Suppressor macrophage treated with lipopolysaccharide for 1 hour (primary cell): Measurements from ENCODE around the gene IL4I1.
A peak's percentile ranks its signal among the peaks of the same experiment; 100 is the strongest.

ENCODE experiments used
- DNase-seq, 3 donors: peaks; one replicate each; pipeline ENCODE4 v3.0.0-alpha.2; 2020 to 2022

Gene IL4I1

GRCh38 chr19:49862391-49863253 is 34.1 kb downstream of the IL4I1 start:
- peak in 1 of 3 donors; percentile 52 for DNase-seq

- no peak for DNase-seq
Measured at GRCh38 chr19:49861541-49862378, 34.9 kb downstream of the IL4I1 start.

- DNase-seq: no peak
Measured at GRCh38 chr19:49861107-49861506, 35.6 kb downstream of the IL4I1 start.

DNA sequence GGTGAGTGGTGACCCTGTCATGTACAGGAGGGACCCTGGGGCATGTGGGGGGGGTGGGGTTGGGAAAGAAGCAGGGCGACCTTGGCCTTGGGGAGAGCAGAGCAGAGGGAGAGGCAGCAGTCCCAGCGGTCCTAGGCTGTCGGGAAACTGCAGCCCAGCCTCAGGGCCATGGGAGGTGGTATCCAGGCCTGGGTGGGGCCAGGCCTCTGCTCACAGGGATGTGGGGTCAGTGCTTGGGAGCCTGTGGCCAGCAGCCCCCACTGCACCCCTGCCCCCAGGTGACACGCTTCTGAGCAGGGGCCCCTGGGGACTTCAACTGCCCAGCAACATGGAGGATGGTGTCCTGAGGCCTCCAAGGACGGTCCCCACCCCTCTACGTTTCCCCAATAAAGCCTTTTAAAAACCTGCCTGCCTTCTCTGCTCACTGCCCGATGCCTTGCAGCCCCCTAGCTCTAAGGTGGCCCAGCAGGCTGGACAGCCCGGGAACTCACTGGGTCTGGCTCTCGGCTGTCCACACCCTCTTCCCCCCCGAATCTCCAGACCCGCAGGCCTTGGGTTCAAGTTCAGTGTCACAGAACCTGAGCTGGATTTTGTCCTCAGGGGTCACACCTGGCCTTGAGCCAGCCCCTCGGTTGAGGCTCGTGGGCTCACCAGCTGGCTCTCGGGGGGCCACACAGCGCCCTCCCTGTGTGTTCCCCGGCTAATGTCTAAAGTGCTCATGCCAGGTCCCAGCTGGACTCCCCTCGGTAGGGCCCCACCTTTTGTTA is 36.2 kb downstream of the IL4I1 start:
- DNase-seq: no peak

DNA sequence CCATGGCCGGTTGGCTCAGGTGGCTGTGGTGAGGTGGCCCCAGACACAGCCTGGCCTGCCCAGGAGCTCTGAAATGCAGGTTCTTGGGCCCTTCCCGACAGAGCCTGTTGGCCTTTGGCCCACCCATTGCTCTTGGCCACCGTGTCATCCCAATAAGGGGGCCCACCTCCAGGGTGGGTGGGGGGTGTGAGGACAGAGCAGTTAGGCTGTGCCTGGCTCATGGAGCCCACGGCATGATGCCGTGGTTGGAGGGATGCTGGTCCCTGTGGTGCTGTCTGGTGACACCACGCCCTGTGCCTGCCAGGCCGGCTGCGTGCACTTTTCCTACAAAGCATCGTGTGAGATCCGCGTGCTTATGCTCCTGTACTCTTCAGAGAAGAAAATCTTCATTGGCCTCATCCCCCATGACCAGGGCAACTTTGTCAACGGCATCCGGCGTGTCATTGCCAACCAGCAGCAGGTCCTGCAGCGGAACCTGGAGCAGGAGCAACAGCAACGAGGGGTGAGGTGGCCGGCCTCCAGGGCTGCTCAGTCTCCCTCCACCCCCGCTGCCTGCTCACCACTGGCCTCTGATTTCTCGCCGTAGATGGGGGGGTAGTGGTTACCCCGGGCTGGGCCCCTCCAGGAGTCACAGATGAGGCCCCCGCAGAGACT is 36.9 kb downstream of the IL4I1 start:
- DNase-seq: no peak

DNA sequence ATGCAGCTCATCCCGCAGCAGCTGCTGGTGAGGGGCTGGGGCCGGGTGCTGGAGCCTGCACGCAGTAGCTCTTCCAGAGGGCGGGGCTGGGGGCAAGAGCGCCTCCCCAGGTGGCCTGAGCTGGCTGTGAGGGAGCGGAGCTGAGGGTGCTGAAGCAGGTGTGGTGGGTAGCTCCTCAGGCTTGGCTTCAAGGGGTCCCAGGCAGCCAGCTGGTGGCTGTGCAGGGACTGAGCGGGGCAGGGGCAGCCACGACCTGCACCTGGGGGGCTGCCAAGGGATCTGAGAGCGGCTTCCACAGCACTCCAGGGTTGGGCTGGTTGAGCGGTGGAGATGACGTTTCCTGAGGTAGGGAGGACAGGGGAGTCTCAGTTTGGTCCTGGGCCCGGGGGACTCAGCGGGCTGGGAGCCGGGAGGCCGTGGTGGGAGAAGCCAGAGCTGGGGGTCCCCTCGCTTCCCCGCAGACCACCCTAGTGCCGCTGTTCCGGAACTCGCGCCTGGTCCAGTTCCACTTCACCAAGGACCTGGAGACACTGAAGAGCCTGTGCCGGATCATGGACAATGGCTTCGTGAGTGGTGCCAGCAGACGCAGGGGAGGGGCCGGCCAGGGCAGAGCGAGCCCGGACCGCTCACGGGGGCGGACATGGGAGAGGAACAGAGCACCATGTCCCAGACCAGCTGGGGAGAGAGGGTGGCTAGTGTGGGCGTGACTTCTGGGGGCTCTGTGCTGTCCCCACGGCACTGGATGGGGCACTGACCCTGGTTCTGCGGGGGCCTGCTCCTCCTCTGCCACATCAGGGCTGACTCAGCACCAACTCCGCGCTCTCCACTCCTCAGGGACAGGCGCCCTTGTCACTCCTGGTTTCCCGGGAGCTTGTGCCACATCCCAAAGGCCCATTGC is 38.4 kb downstream of the IL4I1 start:
- DNase-seq: no peak

DNA sequence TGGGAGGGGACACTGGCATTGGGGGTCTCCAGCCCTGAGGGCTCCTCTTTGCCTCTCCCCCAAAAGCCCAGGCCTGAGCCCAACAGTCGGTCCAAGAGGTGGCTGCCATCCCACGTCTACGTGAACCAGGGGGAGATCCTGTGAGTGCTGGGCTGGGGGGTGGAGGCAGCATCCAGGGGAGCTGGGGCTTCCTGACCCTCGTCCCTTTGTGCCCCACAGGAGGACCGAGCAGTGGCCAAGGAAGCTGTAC is 38.9 kb downstream of the IL4I1 start:
- no peak for DNase-seq

DNA sequence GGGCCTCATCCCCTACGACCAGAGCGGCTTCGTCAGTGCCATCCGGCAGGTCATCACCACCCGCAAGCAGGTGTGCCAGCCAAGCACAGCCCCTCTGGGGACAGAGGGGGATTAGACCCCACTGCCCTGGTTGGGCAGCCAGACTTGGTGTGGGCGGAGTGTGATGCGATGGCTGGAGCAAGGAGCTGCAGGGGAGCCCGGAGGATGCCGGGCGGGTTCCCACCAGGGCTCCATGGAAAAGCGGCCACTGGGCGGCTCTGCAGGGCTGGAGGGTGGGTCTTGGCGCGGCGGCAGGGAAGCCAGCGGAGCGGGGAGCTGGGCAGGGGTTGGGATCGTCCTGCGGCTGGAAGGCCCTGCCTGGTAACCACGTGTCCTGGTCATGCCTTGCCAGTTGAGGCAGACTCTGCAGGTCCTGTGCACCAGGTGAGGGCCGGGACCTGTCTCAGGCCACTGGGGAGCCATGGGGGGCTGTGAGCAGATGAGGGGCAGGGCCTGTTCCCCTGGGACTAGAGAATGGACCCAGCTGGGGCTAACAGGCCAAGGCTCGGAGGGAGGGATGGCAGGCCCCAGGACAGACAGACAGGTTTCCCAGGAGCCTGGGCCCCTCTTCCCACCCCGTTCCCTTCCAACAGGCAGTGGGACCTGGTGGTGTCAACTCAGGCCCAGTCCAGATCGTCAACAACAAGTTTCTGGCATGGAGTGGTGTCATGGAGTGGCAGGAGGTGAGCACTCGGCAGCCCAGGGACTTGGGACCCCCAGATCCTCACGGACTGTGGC is 39.4 kb downstream of the IL4I1 start:
- DNase-seq: no peak

DNA sequence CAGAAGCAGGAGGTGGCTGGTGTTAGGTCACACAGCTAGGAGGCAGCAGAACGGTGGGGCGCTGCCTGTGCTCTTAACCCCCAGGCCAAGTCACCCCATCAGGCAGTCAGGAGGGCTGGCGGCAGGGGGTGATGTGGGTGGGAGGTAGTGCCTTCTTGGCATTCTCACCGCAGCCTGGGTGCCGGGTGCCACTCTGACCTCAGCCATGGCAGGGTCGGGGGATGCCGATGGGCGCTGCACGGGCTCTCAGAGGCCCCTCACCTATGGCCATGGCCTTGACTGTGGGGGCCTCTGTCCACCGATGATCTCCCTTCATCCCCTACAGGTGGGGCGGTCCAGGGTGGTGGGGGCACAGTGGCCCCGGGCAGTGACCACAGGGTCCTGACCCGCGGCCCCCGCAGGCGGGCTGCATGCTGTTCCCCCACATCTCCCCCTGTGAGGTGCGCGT is 40.1 kb downstream of the IL4I1 start:
- DNase-seq: no peak

DNA sequence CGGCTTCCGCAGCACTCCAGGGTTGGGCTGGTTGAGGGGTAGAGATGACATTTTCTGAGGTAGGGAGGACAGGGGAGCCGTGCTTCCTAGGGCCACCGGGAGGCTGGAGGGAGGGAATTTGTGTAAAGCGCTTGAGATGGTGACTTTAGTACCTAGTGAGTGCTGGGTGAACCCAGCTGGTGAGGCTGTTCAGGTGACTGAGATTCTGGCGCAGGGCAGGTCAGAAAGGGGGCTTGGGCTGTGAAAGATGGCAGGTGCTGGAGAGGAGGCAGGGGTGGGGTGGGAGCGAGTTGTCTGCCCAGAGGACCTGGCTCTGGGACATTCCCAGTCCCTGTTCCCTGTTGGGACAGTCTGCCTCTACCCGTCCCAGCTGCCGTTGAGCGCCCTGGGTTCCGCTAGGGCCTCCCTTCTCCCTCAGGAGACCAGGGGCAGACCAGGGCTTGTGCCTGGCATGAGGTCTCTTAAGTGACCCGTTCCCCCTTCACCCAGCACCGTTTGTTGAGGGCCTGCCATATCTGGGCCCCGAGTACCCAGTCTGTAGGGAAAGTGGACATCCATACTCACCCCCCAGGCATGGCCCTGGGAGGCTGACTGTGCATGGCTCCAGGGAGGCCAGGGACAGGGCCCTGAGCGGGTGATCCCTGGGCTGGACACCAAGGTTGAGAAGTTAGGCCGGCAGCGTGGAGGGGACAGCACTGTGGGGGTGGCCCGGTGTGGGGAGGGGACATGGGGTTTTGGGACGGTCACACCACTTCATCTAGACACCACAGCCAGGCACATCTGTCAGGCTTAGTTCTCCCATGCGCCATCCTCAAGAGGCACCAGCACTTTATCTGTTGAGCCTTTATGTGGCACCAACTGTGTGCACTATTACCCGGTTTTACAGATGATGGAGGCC is 40.8 kb downstream of the IL4I1 start:
- no peak for DNase-seq

- no peak for DNase-seq
Measured at GRCh38 chr19:49855277-49855675, 41.4 kb downstream of the IL4I1 start.

DNA sequence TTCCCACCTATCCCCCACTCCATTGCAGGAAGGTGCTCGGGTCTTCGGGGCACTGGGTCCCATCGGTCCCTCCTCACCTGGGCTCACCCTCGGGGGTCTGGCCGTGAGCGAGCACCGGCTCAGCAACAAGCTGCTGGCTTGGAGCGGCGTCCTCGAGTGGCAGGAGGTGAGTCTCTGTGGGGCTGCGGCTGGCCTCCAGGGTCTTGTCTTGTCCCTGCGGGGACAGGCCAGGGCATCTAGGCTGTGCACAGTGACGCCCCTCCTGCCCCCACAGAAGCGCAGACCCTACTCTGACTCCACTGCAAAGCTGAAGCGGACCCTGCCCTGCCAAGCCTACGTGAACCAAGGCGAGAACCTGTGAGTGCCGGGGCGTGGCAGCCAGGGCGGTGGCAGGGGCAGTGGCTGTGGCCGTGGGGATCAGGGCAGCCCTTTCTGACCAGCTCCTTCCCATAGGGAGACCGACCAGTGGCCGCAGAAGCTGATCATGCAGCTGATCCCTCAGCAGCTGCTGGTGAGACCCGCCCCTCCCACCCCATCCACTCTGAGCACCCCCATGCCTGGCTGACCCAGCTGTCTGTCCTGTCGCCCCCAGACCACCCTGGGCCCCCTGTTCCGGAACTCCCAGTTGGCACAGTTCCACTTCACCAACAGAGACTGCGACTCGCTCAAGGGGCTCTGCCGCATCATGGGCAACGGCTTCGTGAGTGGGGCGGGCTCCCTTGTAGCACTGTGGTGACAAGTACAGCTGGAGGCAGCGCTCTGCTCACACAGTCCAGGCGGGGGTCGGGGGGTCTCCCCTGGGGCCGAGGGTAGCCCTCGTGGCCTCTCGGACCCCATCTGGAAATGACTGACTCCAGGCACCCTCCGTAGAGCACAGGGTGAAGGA is 42.1 kb downstream of the IL4I1 start:
- DNase-seq: no peak

- no peak for DNase-seq
Measured at GRCh38 chr19:49853852-49854377, 42.8 kb downstream of the IL4I1 start.

DNA sequence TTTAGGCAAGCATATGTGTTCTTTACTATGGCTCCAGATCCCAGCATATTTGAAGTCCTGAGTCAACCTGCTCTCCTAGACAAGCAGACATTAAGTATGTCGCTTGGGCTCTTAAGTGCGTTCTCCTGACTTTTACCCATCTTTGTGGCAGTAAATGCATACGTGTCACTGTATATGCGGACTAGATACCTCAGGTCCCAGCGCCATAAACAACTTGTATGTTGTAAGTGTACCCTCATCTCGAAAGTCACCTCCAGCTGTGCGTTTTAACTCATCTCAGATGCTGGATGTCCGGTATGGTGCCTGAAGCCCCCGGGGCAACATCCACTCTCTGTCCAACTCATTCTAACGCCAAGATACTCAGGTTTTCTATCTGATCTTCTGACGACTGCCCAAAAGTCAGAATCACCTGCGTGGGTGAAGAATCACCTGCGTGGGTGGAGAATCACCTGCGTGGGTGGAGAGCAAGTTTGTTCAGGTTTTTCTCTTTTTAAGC is 44.0 kb downstream of the IL4I1 start:
- no peak for DNase-seq

GRCh38 chr19:49851456-49852259 is 45.0 kb downstream of the IL4I1 start:
- DNase-seq: peak in 2 of 3 donors; percentile 13 to 46

DNA sequence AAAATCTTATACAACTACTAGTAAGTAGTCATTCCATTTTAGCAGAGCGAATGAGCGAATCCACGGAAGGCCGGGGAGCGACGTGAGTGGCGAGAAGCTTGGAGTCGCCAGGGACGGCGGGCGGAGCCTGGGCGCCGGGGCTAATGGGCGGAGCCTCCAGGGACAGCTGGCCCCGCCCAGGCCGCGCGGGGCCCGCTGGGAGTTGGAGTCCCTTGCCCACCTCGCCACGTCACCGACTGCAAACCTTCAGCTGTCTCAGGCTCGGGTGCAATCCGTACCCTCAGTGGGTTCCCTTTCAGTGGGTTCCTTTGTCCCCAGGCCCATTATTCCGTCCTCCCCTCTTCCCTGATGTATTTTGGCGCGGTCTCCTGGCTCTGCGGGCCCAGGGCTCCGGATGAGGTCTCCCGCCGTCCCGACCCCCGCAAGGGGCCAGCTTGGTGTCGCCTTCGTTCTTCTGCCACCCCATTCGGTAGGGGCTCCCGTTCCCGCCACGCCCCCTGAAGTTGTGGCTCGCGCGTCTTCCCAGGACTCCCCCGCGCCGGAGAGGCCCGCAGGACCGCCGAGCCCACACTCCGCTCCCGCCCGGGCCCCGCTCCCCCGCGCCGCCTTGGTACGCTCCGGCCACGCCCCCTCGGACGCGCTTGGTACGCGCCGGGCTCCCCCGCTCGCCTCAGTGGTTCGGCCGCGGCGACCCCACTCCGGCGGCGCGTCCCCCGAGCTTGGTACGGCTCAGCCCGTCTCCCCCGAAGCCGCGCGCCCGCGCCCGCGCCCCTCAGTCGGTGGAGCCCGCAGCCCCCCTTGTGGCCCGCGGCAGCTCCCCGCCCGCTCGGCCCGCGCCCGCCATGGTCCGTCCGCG is 46.0 kb downstream of the IL4I1 start, which contains the start of gene PTOV1:
Gene PTOV1, plus strand, starts transcription at position 673 of the 856 bp plus-strand sequence.
- peak; percentile 95 to 98 (median 97) for DNase-seq

DNA sequence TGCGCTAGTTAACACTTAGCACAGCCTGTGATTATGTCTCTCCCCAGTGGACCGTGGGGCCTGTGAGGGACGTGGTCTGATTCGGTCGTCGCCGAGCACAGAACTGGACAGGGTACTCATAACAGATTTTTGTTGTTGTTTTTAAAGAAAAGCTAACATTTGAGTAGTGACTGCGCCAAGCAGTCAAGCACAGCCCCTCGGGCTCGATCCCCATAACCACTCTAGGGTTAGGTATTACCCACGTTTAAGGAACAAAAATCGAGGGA is 46.5 kb downstream of the IL4I1 start:
- DNase-seq: no peak
